GM21447 (cell line): ENCODE results near the gene CCDC51.
"Not testable (repeated sequence)": the region's sequence is repeated elsewhere in the genome, so short reads cannot be mapped to it uniquely, and the experiment has no call there.

Experiments
- ATAC-seq: cut with Tn5 transposase; IDR thresholded peaks from one replicate; pipeline ENCODE4 v1.9.1; 2021; ENCODE audit not compliant: unreplicated experiment

Gene CCDC51

DNA sequence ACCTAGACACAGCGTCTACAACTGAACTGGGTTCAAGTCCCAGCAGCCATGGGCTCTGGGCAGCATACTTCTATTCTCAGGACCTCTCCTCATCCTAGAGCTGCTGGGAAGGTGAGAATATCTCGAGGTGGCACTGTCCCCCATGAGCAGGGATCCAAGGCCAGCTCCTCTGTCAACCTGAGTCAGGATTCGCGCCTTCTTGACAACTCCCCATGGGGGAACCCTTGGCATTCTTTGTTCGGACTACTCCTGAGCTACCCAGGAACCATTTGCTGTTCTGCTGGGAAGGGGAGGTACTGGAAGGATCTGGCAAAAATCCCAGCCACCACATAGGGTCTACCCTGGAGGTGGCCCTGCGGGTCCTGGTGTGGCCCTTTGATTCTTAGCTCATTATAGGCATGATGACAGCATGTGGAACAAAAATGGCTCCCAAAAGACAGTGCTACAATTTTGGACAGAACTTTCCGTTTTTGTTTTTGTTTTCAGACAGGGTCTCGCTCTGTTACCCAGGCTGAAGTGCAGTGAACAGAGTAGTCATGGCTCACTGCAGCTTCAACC is 32.3 kb downstream of the CCDC51 start:
- ATAC-seq, result no peak

DNA sequence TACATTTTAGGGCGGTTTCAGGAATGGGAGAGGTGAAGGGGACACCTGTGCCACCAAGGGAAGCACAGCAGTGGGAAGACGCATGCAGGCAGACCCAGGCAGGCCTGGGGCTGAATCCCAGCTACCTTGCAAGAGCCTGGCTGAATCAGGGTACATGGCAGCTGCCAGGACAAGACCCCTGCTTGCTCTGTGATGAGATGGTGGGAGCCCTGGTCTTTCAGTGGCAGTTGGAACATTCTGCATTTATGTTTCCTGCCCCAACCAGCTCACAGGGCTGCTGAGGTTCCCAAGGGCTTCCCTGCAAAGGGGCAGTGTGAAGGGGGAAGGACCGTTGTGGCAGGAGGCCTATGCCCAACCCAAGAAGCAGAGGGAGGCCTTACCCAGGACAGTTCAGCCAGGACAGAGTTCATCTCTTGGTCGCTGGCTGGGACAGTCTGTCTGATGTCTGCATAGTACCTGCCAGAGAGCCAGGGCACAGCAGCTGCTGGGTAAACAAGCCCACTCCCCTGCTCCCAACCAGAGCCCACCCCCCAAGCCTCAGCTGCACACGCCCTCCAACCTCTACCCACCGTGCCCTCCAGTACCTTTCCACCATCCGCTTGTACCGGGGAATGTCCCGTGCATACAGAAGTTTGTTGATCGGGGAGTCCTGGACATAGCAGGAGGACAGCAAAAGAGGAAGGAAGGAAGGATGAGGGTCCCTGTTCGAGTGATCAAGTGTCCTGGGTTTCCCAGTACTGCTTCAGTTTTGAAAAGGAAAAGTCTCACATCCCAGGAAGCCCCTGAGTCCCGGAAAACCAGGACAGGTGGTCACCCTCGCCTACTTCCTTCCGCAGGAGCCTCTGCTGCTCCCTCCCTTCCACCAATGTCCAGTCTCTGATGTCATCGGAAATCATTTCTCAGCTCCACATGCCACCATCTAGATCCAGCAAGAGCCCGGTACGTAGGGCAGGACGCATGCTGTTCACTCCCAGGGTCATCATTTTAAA is 33.2 kb downstream of the CCDC51 start:
- no peak for ATAC-seq

DNA sequence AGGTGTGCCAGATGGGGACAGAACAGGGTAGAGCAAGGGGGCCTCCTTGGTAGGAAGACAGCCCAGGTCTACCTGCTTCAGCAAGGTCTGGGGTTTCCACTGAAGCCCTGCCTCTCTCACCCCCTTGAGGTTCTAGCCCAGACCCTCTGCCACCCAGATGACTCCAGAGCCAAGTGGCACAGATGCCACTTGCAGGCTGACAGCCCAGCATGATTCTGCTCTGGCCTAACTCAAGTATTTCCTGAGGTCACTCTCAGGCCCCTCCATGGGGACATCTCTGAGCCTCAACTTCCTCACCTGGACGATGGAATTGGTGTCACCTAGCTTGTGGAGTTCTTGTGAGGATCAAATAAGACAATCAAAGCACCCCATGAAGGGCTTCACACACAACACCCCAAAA is 33.9 kb downstream of the CCDC51 start:
- no peak for ATAC-seq

DNA sequence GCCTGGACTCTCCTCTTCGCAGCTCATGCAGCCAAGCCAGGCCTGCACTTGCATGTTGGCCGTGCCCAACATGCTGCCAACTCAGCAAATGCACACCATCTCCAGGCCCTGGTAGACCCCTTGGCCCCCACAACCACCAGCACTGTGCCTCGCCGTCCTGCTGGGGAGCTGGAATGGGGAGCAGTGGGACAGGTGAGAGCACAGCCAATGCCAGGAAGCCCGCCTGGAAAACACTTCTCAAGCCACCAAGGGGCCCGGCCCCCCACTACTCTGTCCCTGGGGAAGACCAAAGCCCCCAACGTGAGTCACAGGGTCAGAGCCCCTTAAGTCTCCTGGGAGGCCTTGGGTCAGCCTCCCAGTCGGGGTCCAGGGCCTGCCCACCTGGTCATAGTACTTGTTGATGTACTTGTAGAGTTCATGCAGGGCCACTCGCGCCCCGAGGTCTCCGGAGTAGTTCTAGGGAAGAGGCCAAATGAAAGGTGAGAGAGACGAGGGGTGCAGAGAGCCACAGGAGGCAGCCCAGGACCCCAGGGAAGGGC is 34.5 kb downstream of the CCDC51 start:
- no peak for ATAC-seq

DNA sequence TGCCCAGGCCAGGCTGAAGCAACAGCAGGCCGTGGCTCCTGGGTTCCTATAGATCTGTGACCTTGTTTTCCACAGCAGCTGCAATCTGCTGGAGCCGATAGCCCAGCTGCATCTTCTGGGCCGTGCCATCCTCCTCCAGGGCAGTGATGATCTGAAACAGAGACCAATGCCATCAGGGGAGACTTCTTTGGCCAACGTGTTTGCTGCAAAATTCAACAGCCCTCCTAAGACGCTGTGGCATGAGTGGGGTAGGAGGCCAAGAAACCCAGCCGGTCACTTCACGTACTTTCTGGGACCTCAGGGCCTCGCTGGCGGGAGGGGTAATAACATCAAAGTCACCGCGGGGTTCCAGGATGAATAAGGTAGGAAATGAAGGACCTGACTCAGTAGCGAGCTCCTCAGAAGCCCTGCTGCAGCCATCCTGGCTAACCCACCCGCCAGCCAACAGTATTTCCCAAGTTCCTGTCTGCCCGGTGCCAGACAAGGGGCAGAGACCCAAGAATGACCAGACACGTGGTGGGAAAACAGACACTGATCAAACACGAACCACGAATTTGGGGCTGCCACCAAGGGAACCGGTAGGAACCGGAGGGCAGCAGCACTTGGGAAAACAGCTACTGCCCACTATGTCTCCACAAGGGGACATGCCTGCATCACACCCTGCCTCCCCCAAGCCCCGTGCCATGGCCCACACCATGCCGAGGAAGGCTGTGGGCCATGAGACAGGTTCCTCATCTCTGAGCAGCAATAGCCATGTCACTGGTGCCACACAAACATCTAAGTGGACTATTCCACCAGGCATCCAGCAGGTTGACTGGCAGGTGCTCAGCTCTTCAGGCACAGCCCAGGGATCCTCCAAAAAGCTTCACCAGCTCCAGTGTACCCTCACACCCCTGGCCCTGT is 35.2 kb downstream of the CCDC51 start:
- ATAC-seq, result no peak

DNA sequence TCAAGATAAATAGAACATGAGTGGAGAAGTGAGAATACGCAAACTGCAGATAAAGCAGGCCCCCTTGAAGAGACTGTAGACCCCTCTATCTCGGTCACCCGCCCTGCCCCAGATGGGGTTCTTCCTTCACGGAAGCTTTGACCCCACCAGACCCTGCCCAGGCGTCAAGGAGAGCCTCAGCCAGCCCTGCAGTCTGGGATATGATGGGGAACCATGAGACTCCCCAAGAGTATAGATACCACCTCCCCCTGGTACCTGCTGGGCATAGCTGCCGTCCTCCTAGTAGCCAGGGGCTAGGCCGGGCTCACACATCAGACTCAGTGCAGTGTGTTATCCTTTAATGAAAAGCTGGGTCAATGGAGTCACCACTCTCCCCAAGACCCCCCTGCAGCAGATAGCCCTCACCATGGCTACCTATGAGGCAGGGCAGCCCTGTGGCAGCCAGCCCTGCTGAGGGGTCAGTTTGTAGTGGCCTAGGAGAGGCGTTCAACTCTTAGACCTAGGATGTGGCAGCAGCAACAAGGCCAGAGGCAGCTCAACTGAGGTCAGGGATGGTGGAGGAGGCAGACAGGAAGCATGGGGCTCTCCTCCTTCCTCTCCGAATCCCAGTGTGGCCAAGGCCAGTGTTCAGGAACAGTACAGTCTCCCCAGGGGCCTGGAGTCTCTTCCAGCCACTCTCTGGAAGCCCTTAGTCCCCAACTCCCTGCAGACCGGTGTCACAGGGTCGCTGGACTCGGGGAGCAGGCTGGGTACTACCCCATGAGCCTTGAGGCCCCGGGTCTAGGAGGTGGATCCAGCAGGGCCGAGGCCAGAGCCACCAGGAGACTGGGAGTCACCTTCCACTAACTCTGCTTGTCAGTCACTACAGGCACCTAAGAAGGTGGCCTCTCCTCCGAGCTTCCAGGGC is 36.1 kb downstream of the CCDC51 start:
- ATAC-seq, result no peak

DNA sequence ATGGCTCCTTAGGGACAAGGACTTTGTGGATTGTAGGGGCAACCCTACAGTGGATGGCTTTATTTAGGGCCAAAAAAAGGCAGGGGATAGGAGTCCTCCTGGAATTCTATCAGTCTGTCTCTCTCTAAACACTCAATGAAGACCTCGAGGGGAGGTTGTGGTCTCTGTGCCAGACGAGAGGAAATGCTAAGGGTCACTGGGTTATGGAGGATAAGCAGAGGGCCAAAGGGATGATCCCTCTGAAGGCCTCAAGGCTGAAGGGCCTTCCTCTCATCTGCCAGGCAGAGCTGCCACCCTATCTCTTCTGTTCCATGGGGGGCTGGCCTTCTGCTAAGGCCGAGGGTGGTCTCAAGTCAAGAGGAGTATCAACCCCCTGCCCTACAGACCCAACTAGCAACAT is 37.0 kb downstream of the CCDC51 start:
- ATAC-seq, result no peak

DNA sequence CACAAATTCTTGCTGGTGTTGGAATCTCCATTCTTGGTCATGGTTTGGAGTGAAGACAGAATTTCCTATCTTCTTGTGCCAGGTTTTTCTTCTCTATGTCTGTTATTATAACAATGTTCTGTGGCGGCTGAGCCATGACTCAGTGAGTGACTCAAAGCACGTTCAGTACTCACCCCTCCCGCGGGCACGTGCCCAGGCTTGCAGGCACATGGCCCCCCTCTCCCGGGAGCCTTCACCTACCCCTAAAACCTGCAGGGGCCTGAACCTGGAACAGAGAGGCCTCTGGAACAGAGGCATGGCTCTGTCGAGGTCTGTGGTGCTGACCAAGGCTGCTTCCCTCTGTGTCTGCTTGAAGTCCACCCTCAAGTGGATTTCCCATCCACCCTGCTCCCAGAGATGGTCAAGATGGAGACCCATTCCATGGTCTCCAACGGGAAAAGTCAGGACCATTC is 37.6 kb downstream of the CCDC51 start:
- no peak for ATAC-seq

DNA sequence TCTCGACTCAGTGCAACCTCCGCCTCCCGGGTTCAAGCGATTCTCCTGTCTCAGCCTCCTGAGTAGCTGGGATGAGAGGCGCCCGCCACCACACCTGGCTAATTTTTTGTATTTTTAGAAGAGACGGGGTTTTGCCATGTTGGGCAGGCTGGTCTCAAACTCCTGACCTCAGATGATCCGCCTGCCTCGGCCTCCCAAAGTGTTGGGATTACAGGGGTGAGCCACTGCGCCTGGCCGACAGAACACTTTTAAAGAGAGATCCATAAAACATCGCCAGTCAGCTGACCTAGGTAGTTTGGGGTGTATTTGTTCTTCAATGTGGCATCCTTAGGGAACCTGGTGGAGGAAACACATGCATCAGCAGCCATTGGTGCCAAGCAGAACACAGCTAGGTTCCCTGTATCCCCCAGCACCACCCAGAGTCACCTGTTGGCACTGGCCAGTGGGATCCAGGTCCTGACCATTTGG is 38.5 kb downstream of the CCDC51 start:
- not testable (repeated sequence) for ATAC-seq

DNA sequence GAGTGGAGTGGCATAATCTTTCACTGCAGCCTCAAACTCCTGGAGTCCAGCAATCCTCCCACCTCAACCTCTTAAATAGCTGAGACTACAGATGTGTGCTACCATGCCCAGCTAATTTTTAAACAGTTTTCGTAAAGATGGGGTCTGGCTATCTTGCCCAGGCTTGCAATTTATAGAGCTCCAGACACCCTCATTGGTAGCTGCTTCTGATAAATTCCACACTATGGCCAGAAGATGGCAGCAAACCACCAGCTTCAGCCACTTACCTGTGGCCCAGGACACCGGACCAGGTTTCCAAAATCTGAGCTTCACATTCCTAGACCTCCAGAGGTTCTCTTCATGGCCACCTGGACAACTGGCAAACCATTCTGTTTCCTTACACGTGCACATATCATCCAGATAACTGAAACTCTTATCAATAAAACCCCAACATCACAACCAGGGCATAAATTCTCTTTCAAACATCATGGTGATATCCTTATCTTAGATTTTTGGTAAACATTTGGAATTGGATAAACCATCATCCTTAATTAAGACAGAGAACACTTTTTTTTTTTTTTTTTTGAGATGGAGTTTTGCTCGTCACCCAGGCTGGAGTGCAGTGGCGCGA is 39.0 kb downstream of the CCDC51 start:
- ATAC-seq, result no peak

DNA sequence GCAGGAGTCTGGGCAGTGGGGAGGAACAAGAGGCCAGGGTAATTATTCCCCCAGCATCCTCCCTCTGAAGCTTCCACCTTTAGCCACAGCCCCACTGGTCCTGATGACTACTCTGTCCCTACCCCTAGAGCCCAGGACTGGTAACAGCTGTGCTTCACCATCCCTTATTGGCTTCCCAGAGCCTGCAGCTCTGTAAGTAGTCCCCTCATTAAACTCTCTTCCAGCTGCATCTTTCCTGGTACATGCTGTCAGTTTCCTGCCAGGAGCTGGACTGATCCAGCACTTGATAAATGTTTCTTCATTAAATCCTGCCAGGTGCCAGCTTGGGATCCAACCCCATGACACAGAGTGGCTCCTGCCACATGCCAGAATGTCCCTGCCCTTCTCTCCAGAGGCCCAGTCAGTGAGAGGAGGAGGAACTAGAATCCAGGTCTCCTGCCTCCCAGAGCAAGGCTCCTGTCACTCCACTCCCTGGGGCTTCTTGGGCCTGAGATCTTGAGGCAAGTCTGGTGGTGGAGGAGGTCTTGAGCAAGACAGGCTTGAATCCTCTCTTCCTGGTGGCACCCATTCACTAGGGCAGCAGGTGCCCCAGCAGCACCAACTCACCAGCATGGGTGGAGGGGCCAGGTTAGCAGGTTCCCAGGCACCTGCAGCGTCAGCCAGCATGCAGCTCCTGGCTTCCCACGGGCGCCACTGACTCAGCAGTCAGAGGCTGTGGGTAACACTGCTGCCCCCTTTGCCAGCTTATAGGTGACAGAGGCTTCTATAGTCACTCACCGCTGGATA is 40.3 kb downstream of the CCDC51 start:
- ATAC-seq, result no peak

DNA sequence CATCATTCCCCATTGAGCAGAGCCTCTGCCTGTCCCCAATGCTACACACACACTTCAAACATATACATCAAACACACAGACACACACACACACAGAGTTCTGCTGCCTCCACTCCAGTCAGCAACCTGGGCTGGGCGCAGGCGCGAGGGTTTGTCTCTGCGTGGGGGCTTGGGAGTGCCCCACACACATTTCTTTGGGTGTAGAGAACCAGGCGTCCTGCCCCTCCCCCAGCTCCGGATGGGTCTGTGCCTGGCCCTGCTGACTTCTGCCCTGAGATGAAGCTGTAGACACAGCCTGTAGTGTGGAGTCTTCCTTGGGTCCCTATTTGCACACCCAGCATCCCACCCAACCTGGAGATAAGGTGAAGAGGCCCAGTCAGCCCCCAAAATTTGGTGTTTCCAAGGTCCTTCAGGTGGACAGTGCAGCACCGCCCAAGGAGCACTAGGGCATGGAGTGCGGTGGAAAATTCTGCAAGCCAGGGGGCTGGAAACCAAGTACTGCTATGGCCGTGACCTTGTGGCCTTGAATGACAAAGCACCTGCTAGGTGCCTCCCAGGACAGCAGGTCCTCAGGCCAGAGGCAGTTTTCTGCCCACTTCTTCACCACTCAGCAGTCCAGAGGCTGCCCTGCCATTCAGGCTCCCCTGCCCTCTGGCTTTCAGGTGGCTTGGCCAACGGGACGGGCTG is 41.1 kb downstream of the CCDC51 start:
- ATAC-seq, result no peak

DNA sequence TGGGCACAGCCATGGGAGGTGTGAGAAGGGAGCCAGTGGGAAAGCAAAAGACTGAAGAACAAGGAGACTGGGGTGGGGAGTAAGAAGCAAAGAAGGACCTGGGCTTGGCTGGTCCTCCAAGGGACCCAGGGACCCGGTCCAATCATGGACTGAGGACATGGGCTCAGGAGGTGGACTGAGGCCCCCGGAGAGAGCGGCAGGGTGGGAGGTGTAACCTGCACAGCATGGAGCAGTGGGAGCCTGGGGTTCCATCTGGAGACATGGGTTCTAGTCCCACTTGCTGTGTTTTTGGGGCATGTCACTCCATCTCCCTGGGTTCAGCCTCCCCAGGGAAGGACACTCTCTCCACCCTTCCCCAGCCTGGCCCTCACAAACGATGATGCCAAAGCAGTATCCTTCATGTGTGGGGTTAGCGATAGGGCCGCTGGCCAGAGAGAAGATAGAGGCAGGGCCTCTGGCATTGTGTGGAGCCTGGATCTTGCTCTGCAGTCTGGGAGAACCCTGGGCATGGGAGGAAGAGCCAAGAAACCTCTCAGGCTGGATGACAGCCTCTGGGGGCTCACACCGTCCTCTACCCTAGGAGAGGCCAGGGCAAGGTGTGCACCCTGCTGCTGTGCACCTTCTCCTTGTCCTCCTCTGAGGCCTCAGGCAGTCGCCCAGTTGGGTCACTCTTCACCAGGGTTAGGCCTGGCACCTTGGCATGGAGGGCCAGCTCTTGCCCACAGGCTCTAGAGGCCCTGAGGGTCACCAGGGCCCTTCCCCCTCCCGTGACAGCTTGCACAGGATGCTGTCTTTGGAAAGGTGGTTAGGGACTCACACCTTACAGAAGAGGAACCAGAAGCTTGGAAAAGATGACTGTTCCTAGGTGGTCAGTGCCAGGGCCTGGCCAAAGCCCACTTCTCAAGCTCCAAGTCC is 41.9 kb downstream of the CCDC51 start:
- ATAC-seq, result no peak

DNA sequence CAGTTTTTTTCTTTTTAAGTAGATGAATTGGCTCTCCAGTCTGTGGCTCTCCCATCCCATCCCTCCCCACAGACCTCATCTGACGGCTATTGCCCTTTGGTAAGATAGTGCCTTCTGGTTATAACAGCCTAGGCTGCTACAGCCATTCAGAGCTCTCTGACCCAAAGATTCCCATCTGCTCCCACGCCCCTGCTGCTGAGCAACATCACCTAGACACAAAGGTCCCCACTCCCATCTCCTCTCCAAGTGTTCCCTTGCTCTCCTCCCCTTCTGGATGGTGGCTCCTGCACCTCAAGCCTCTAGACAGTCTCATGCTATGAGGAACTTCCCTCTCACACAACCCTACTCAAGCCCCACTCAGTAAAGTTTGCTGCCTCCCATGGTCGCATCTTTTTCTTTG is 44.2 kb downstream of the CCDC51 start:
- ATAC-seq, result no peak

DNA sequence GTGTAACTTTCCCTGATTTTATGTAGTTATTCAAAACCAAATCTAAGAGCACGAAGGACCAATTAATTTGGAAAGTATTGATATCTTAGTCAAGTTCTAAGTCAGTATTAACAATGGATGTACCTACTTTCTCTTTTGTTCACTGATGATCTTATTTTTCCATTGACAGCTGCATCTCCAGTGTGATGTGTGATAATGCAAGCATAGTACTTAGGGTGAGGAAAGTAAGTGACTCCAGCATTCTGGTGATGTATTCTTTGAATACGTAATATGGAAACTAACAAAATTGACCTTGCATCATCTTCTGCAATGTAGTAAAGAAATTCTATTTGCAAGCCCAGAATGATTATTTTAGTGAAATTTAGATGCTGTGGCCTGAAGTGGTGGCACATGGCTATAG is 45.5 kb downstream of the CCDC51 start:
- no peak for ATAC-seq

DNA sequence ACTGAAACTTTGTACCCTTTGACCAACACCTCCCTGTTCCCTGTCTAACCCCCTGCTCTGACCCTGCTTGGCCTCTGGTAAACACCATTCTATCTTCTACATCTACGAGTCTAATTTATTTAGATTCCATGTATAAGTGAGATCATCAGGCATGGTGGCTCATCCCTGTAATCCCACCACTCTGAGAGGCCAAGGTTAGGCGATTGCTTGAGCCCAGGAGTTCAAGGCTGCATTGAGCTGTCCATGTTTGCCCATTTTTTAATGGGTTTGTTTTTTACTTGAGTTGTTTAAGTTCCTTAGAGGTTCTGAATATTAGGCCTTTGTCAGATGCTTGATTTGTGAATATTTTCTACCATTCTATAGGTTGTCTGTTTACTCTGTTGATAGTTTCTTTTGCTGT is 51.0 kb downstream of the CCDC51 start:
- no peak for ATAC-seq

DNA sequence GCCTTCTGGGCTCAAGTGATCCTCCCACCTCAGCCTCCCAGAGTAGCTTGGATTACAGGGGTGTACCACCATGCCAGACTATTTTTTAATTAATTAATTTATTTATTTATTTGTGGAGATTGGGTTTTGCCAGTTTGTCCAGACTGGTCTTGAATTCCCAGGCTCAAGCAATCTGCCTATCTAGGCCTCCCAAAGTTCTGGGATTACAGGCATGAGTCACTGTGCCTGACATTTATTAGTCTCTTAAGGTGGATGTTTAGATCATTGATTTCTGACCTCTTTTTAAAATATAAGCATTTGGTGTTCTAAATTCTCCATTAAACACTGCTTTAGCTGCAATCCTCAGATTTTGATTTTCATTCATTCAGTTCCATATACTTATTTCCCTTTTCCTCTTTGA is 52.3 kb downstream of the CCDC51 start:
- ATAC-seq, result no peak
